ENCODE data around the gene VAPA.
"Not testable (repeated sequence)": the region's sequence is repeated elsewhere in the genome, so short reads cannot be mapped to it uniquely, and the experiment has no call there.

The VAPA gene

DNA sequence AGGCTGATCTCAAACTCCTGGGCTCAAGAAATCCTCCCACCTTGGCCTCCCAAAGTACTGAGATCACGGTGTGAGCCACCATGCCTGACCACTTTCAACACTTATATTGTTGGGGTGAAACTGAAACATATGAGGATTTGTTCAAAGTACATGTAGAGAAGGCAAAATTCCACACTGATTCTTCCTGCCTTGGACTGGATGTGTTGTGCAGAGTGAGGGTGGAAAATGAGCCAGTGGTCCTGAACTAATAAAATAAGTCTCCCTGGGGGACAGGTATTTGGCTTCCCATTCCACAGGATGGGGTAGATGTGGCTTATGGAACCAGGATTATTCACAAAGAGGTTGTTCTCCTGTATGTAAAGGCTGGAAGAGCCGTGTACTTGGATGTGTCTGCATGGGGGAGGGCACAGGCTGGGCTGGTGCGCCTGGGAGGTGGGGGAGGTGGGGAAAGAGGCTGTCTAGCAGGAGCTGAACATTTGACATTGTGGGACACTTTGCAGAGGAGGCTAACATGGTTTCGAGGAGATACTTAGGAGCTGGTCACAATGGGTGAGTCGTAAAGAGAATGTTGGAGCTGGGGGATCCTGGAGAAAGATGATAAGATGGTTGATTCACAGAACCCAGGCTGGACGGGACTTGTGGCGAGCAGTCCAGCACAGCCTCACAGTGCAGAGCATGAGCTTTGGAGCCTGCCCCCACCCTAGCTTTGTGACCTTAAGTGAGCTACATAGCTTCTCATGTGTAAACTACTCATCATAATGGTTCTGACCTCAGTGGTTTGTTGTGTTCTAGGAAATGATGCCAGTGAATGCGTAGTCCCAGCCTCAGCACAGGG is 28.4 kb upstream of the VAPA start, which contains the start of gene TXNDC2:
Gene TXNDC2, plus strand, starts transcription at position 804 of the 835 bp plus-strand sequence. CDS start 708 bp downstream, outside the sequence.
- no peak for DNase-seq (ENCODE audit: insufficient read length, low spot score)
- FAIRE-seq = no peak

GRCh38 chr18:9886005-9886348 is 27.8 kb upstream of the VAPA start:
- FAIRE-seq (no peak), DNase-seq (ENCODE audit: insufficient read length, low spot score) (no peak)

- DNase-seq (ENCODE audit: insufficient read length, low spot score) = no peak
- no peak for FAIRE-seq
Observed at GRCh38 chr18:9887992-9888391, 25.8 kb upstream of the VAPA start.

DNA sequence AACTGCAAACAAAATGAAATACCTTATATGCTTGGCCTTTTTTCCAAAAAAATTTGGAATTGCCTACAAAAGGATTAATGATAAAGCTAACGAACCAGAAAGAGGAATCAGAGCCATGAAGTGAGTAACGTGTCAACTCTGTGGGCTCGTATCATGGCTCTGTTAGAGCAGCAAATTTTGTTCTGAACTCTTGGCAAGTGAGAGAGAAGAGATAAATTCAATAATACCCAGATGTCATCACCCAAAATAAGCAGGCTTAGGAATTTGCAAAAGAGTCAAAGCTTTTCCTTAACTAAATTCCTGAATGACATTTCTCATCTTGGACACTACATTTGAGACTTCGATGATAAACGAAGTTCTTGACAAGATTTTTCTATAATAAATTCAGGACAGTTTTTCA is 23.6 kb upstream of the VAPA start:
- FAIRE-seq = no peak
- no peak for DNase-seq (ENCODE audit: insufficient read length, low spot score)

- no peak for FAIRE-seq
Observed at GRCh38 chr18:9890957-9891356, 22.9 kb upstream of the VAPA start.

GRCh38 chr18:9891515-9891914 is 22.3 kb upstream of the VAPA start:
- FAIRE-seq; DNase-seq (ENCODE audit: insufficient read length, low spot score): not testable (repeated sequence)

More at GRCh38 chr18:9890957-9891356, 22.9 kb upstream of the VAPA start:
- DNase-seq (ENCODE audit: insufficient read length, low spot score) = no peak

- FAIRE-seq = no peak
Observed at GRCh38 chr18:9894454-9895068, 19.3 kb upstream of the VAPA start.

DNA sequence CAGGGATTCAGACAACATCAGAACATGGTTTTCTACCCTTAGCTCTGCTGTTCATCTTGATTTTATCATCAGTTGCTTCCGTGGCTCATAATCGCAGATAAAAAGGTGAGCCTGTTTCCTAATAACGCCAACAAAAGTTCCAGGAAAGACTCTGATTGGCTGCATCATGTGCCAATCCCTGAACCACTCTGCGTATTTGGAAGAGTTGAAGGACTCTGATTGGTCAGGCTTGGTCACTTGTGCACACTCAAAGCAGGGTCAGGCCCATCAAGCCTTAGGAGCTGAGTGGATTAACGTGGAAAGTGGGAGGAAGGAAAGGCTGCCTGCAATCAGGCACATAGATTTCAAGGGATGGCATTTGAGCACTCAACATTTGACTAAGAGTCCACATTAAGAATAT is 16.7 kb upstream of the VAPA start:
- DNase-seq (ENCODE audit: insufficient read length, low spot score) (no peak), FAIRE-seq (no peak)

More at GRCh38 chr18:9894454-9895068, 19.3 kb upstream of the VAPA start:
- DNase-seq (ENCODE audit: insufficient read length, low spot score) = no peak

DNA sequence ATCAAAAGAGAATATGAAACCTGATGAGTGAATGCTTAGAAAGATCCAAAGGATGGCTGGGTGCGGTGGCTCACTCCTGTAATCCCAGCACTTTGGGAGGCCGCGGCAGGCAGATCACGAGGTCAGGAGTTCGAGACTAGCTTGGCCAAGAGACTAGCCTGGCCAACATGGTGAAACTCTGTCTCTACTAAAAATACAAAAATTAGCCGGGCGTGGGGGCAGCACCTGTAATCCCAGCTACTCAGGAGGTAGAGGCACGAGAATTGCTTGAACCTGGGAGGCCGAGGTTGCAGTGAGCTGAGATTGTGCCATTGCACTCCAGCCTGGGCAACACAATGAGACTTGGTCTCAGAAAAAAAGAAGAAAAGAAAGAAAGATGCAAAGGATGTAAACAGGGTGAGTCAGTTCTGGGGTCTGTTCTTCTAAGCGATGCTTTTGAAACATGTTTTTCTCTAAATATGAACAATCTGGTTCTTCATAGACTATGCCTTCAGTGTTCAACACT is 16.0 kb upstream of the VAPA start:
- not testable (repeated sequence) for FAIRE-seq; DNase-seq (ENCODE audit: insufficient read length, low spot score)

- DNase-seq (ENCODE audit: insufficient read length, low spot score) = peak; percentile 72
- FAIRE-seq = no peak
Observed at GRCh38 chr18:9898792-9899549, 14.8 kb upstream of the VAPA start.

- not testable (repeated sequence) for DNase-seq (ENCODE audit: insufficient read length, low spot score); FAIRE-seq
Observed at GRCh38 chr18:9899550-9899930, 14.3 kb upstream of the VAPA start.

DNA sequence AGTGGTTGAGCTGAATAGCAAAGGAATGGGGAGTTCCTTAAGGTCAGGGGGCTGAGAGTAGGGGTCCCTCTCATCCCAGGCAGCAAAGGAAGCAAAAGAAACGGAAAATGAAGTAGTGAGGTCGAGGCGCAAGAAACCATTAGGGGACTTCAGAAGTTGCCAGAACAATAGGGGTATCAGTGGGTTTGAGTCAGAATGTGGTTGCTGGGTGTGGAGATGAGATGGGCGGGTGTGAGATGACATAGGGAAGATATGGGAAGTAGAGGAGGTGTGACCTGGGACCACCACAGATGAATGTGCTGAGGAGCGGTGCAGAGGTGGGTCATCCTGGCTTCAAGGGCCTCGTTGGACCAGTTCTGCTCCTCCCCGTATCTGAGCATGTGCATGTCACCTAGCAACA is 13.1 kb upstream of the VAPA start:
- FAIRE-seq = no peak
- DNase-seq (ENCODE audit: insufficient read length, low spot score) = no peak

GRCh38 chr18:9901377-9901776 is 12.4 kb upstream of the VAPA start:
- no peak for DNase-seq (ENCODE audit: insufficient read length, low spot score)
- no peak for FAIRE-seq

- FAIRE-seq; DNase-seq (ENCODE audit: insufficient read length, low spot score): not testable (repeated sequence)
Observed at GRCh38 chr18:9902264-9902663, 11.6 kb upstream of the VAPA start.

DNA sequence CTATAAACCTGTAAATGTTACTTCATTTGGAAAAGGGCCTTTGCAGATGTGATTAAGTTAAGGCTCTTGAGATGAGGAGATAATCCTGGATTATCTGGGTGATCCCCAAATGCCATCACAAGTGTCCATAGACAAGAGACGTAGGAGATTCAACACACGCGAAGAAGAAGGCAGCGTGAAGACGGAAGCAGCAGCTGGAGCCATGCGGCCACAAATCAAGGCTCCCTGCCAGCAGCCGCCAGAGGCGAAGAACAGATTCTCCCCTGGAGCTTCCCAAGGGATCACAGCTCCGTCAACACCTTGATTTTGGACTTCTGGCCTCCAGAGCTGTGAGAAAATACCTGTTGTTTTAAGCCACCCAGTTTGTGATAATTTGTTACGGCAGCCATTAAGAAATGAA is 11.0 kb upstream of the VAPA start:
- no peak for FAIRE-seq

GRCh38 chr18:9905401-9905922 is 8.4 kb upstream of the VAPA start:
- FAIRE-seq = no peak
- no peak for DNase-seq (ENCODE audit: insufficient read length, low spot score)

More for the DNA sequence above, 11.0 kb upstream of the VAPA start:
- DNase-seq (ENCODE audit: insufficient read length, low spot score) = no peak

GRCh38 chr18:9906481-9906880 is 7.3 kb upstream of the VAPA start:
- DNase-seq (ENCODE audit: insufficient read length, low spot score) = no peak
- no peak for FAIRE-seq

- FAIRE-seq (no peak), DNase-seq (ENCODE audit: insufficient read length, low spot score) (no peak)
Observed at GRCh38 chr18:9907867-9908266, 5.9 kb upstream of the VAPA start.

DNA sequence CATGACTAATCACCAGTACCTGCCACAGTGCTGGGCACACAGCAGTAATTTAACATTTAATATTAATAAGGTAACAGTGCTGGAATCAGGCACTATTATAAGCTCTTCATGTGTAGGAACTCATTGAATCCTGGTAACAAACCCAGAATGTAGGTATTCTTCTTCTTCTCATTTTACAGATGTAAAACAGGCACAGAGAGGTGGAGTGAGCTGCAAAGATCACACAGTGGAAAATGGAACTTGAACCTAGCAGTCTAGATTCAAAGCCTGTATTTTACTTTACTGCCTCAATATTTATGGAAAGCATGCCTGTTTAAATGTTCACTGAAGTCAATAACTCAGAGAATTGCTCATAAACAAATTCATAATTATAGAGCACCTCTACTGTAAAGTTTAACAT is 3.7 kb upstream of the VAPA start:
- FAIRE-seq = no peak

DNA sequence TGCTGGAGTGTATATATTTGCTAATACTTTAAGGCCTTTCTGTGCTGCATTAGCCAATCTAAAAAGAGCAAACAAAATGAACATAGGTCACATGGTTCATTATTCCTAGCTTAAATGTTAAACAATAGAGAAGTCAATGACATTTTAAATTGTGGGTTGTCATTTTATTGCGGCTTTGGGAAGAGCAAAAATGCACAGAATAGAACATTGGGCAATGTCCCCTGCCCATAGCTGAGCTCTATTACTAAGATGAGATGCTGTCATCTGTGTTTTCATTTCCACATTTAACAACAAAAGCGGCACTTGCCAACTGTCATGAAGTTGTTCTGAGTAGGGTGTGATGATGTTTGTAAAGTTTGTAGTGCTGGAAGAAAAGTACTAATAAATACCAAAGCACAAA is 3.2 kb upstream of the VAPA start:
- no peak for DNase-seq (ENCODE audit: insufficient read length, low spot score)
- no peak for FAIRE-seq

More for the DNA sequence above, 3.7 kb upstream of the VAPA start:
- no peak for DNase-seq (ENCODE audit: insufficient read length, low spot score)

DNA sequence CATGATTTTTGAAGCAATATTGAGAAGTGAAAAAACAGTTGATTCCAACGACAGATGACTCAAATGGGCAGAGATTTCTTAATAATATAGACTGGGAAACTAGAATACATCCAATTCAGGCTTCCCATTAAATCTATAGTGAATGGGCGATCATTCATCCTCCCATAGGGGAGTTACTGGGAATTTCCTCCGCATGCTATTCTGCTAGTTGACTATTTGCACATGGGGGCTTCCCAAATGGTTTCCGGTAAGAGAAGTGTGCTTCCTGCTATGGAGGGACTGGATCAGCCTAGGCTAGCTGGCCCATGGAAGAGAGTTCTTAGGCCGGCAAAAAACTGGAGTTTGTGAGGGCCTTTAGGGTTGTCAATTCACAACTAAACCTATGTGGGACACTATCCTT is 2.6 kb upstream of the VAPA start:
- no peak for DNase-seq (ENCODE audit: insufficient read length, low spot score)
- FAIRE-seq = no peak

All from HTR-8/SVneo (cell line).